ENCODE data around the gene PSMD2. TPM values are rescaled to one million over a fixed set of nuclear protein-coding genes. Genes with fewer than 3 reads are reported as not detected.

The PSMD2 gene
- total RNA-seq, 1 experiment from 2014 or later: 285 TPM

DNA sequence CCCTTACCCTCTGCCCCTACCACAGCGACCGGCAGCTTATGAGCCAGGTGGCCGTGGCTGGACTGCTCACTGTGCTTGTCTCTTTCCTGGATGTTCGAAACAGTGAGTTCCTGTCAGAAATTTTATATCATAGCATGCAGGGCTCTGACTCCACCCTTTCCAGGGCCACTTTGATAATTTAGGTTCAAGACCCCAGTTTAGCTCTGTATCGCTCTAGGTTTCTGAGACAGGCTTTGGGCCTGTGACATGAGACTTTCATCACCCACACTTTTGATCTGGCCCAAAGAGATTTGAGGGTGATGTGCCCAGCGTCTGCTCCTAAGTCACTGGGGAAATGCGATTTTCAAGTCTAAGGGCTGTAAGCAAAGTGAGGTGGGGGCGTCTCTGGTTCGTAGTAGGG lies 8.9 kb downstream of the PSMD2 start:
- no peaks in the 10 kb centered on the region for H3K4me1 Mint-ChIP-seq (ENCODE audit: low read depth, unreplicated experiment)
- no peak overlapping the region for H3K4me3 ChIP-seq (ENCODE audit: low read depth, low read length)
- H3K27me3 Mint-ChIP-seq (ENCODE audit: insufficient read depth, unreplicated experiment): no peaks in the 10 kb centered on the region
- intact Hi-C loops (cut with micrococcal nuclease; ENCODE audit: unreplicated experiment): no loop called here
- no peaks in the 10 kb centered on the region for H3K9me3 ChIP-seq
- no peaks in the 10 kb centered on the region for H3K4me1 ChIP-seq
- TF ChIP-seq, protein P1, sequence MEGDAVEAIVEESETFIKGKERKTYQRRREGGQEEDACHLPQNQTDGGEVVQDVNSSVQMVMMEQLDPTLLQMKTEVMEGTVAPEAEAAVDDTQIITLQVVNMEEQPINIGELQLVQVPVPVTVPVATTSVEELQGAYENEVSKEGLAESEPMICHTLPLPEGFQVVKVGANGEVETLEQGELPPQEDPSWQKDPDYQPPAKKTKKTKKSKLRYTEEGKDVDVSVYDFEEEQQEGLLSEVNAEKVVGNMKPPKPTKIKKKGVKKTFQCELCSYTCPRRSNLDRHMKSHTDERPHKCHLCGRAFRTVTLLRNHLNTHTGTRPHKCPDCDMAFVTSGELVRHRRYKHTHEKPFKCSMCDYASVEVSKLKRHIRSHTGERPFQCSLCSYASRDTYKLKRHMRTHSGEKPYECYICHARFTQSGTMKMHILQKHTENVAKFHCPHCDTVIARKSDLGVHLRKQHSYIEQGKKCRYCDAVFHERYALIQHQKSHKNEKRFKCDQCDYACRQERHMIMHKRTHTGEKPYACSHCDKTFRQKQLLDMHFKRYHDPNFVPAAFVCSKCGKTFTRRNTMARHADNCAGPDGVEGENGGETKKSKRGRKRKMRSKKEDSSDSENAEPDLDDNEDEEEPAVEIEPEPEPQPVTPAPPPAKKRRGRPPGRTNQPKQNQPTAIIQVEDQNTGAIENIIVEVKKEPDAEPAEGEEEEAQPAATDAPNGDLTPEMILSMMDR (IDR thresholded peaks at IDR 0.05; ENCODE audit: insufficient read depth in 1 of 2, low read depth in 1 of 2, low read length in 1 of 2, severe bottlenecking in 1 of 2, unreplicated experiment in 1 of 2): no peak
- ChIA-PET CTCF (no interaction called here), POLR2A (no interaction called here)
- H3K27me3 ChIP-seq (replicated peaks; ENCODE audit: control insufficient read depth, insufficient read depth, low read length): no peaks in the 10 kb centered on the region
- no peak for DNase-seq
- H3K36me3 Mint-ChIP-seq (ENCODE audit: insufficient read depth, unreplicated experiment): peaks cover 61% of the 10 kb centered on the region
- no peaks in the 10 kb centered on the region for H3K9me3 Mint-ChIP-seq (ENCODE audit: unreplicated experiment)
- BruUV-seq (replicated peaks): no TSS peak
- no peak overlapping the region for H3K4me3 Mint-ChIP-seq (ENCODE audit: unreplicated experiment)
- peaks cover 2% of the 10 kb centered on the region for H3K36me3 ChIP-seq (ENCODE audit: control insufficient read depth, insufficient read depth, low read length)
- H3K27ac Mint-ChIP-seq (ENCODE audit: unreplicated experiment): no peak overlapping the region

DNA sequence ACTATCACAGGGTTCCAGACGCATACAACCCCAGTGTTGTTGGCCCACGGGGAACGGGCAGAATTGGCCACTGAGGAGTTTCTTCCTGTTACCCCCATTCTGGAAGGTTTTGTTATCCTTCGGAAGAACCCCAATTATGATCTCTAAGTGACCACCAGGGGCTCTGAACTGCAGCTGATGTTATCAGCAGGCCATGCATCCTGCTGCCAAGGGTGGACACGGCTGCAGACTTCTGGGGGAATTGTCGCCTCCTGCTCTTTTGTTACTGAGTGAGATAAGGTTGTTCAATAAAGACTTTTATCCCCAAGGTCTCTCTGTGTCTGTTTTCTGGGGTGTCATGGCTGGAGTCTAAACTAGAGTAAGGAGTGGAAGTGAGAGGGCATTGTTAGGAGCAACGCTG lies 9.7 kb downstream of the PSMD2 start:
- H3K9me3 Mint-ChIP-seq (ENCODE audit: unreplicated experiment): no peaks in the 10 kb centered on the region
- Histone ChIP-seq H3K4me1 (no peaks in the 10 kb centered on the region), H3K36me3 (ENCODE audit: control insufficient read depth, insufficient read depth, low read length) (peaks cover 2% of the 10 kb centered on the region), H3K4me3 (ENCODE audit: low read depth, low read length) (no peak overlapping the region), H3K27me3 (replicated peaks; ENCODE audit: control insufficient read depth, insufficient read depth, low read length) (no peaks in the 10 kb centered on the region), H3K9me3 (no peaks in the 10 kb centered on the region)
- TF ChIP-seq, protein P1 (IDR thresholded peaks at IDR 0.05; ENCODE audit: insufficient read depth in 1 of 2, low read depth in 1 of 2, low read length in 1 of 2, severe bottlenecking in 1 of 2, unreplicated experiment in 1 of 2): no peak
- ChIA-PET POLR2A (no interaction called here), CTCF (no interaction called here)
- TSS peak; percentile 37 for BruUV-seq (replicated peaks)
- H3K4me1 Mint-ChIP-seq (ENCODE audit: low read depth, unreplicated experiment): no peaks in the 10 kb centered on the region
- no peak overlapping the region for H3K27ac Mint-ChIP-seq (ENCODE audit: unreplicated experiment)
- DNase-seq: no peak
- H3K4me3 Mint-ChIP-seq (ENCODE audit: unreplicated experiment): no peak overlapping the region
- no peaks in the 10 kb centered on the region for H3K27me3 Mint-ChIP-seq (ENCODE audit: insufficient read depth, unreplicated experiment)
- intact Hi-C loops (cut with micrococcal nuclease; ENCODE audit: unreplicated experiment): no loop called here
- H3K36me3 Mint-ChIP-seq (ENCODE audit: insufficient read depth, unreplicated experiment): peaks cover 52% of the 10 kb centered on the region

DNA sequence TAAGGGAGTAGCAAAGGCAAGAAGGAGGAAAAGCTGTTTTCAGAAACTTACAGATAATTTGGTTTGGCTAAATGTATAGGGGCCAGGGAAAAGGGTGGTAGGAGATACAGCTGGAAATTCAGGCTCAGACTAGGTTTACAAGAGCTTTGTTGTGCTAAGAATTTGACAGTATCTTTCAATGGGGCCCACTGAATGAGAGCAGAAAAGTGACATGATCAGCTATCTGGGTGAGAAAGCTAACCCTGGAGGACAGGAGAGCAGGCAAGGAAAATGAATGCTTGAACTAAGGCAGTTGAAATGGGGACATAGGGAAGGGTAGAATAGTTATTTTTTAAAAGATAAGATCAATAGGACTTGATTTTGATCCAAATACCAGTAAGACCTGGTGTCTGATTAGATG lies 12.6 kb downstream of the PSMD2 start:
- peaks cover 6% of the 10 kb centered on the region for H3K4me1 Mint-ChIP-seq (ENCODE audit: low read depth, unreplicated experiment)
- Histone ChIP-seq H3K9me3 (no peaks in the 10 kb centered on the region), H3K27me3 (replicated peaks; ENCODE audit: control insufficient read depth, insufficient read depth, low read length) (no peaks in the 10 kb centered on the region), H3K4me3 (ENCODE audit: low read depth, low read length) (no peak overlapping the region), H3K36me3 (ENCODE audit: control insufficient read depth, insufficient read depth, low read length) (peaks cover 1% of the 10 kb centered on the region), H3K4me1 (peaks cover 9% of the 10 kb centered on the region)
- H3K9me3 Mint-ChIP-seq (ENCODE audit: unreplicated experiment): no peaks in the 10 kb centered on the region
- BruUV-seq (replicated peaks): no TSS peak
- no peak overlapping the region for H3K27ac Mint-ChIP-seq (ENCODE audit: unreplicated experiment)
- ChIA-PET POLR2A (no interaction called here), CTCF (no interaction called here)
- intact Hi-C loops (cut with micrococcal nuclease; ENCODE audit: unreplicated experiment): no loop called here
- no peaks in the 10 kb centered on the region for H3K27me3 Mint-ChIP-seq (ENCODE audit: insufficient read depth, unreplicated experiment)
- no peak overlapping the region for H3K4me3 Mint-ChIP-seq (ENCODE audit: unreplicated experiment)
- TF ChIP-seq, protein P1 (IDR thresholded peaks at IDR 0.05; ENCODE audit: insufficient read depth in 1 of 2, low read depth in 1 of 2, low read length in 1 of 2, severe bottlenecking in 1 of 2, unreplicated experiment in 1 of 2): no peak
- peaks cover 49% of the 10 kb centered on the region for H3K36me3 Mint-ChIP-seq (ENCODE audit: insufficient read depth, unreplicated experiment)
- no peak for DNase-seq
